HCT116 (cell line): ENCODE measurements around the gene FXYD4. TPM values are rescaled to one million over a fixed set of nuclear protein-coding genes. Genes with fewer than 3 reads are reported as not detected.

ENCODE experiments used
- ATAC-seq: fragments of 200-7000 bp; cut with Tn5 transposase; 2 replicates; pipeline ENCODE4 v1.9.1; 2020; ENCODE audit warnings: mild to moderate bottlenecking, moderate library complexity
- BruUV-seq: library from RNA; stranded (reverse); fragments of 400-500 nt; replicated peaks from 2 replicates; lab custom pipeline; 2021; lab: Mats Ljungman, UMichigan
- CTCF ChIA-PET: fragments of 300-600 bp; sonication (Branson Sonifier 250); formaldehyde crosslinking; loops from one replicate; lab custom pipeline; 2021; ENCODE audit warnings: antibody characterized with exemption; lab: Charles Lee
- POLR2A ChIA-PET: fragments of 300-600, 350-600 bp; sonication (Branson Sonifier 250); formaldehyde crosslinking; loops from one replicate; lab custom pipeline; 2021; ENCODE audit warnings: antibody characterized with exemption; lab: Charles Lee
- RAD21 ChIA-PET, 2 experiments: fragments of 300-600 bp; sonication (Branson Sonifier 250); formaldehyde crosslinking; loops; one replicate each; lab custom pipeline; 2023; ENCODE audit warnings: low total read pairs in 2 of 2; ENCODE audit not compliant: uncharacterized antibody in 2 of 2, unreplicated experiment in 2 of 2, low non-redundant PET in 1 of 2; lab: Charles Lee
- DNase-seq: peaks from one replicate; pipeline ENCODE4 v3.0.0-alpha.2; 2010; ENCODE audit warnings: low read depth, low spot score
- H2AFZ ChIP-seq: fragments of 200-600 bp; shearing (Covaris generic), sonication (generic); 2 replicates; pipeline ENCODE4 v1.6.1; 2017; ENCODE audit warnings: low read depth, mixed run types, mixed read lengths, antibody characterized with exemption, low read length; ENCODE audit not compliant: poor library complexity, severe bottlenecking
- H3K27ac ChIP-seq: 2 replicates; pipeline ENCODE4 v1.5.1; 2012; ENCODE audit warnings: low read depth, low read length
- H3K27me3 ChIP-seq: fragments of 200-600 bp; sonication (generic); 2 replicates; pipeline ENCODE4 v1.6.1; 2016; ENCODE audit warnings: mixed run types, low read length, mixed read lengths; ENCODE audit not compliant: insufficient read depth
- H3K36me3 ChIP-seq, 2 experiments: fragments of 200-500 bp in 1 of 2; fragments of 200-600 bp in 1 of 2; sonication (Bioruptor generic) in 1 of 2; sonication (generic) in 1 of 2; 2 replicates each; pipeline versions ENCODE4 v1.5.1 to v1.6.1; 2014 to 2016; ENCODE audit warnings: low read length in 2 of 2, inconsistent platforms in 1 of 2, mixed read lengths in 1 of 2, mixed run types in 1 of 2; ENCODE audit not compliant: insufficient read depth in 2 of 2, control insufficient read depth in 1 of 2
- H3K4me1 ChIP-seq, 2 experiments: fragments of 200-600 bp in 1 of 2; sonication (generic) in 1 of 2; 2 replicates each; pipeline versions ENCODE4 v1.5.1 to v1.6.1; 2012 to 2017; ENCODE audit warnings: low read length in 2 of 2, inconsistent platforms in 1 of 2, mild to moderate bottlenecking in 1 of 2, mixed read lengths in 1 of 2, mixed run types in 1 of 2, moderate library complexity in 1 of 2; ENCODE audit not compliant: insufficient read depth in 2 of 2, control insufficient read depth in 1 of 2
- H3K4me2 ChIP-seq: fragments of 200-600 bp; sonication (generic); 2 replicates; pipeline ENCODE4 v1.6.1; 2017; ENCODE audit warnings: mixed run types, low read length, mixed read lengths
- H3K4me3 ChIP-seq, 2 experiments: fragments of 200-600 bp in 1 of 2; sonication (generic) in 1 of 2; replicated peaks in 1 of 2; 2 replicates each; pipeline ENCODE4 v1.5.1; 2011 to 2016; ENCODE audit warnings: low read length in 2 of 2, control low read depth in 1 of 2, low read depth in 1 of 2, mild to moderate bottlenecking in 1 of 2, mixed read lengths in 1 of 2, mixed run types in 1 of 2
- H3K79me2 ChIP-seq: fragments of 200-600 bp; sonication (generic); 2 replicates; pipeline ENCODE4 v1.6.1; 2017; ENCODE audit warnings: mild to moderate bottlenecking, mixed run types, low read length, moderate library complexity, mixed read lengths; ENCODE audit not compliant: insufficient read depth
- H3K9ac ChIP-seq: fragments of 200-600 bp; sonication (generic); 2 replicates; pipeline ENCODE4 v1.6.1; 2016; ENCODE audit warnings: low read length, mixed read lengths
- H3K9me2 ChIP-seq: fragments of 200-600 bp; sonication (generic), shearing (Covaris generic); 2 replicates; pipeline ENCODE4 v1.6.1; 2017; ENCODE audit warnings: mixed run types, mild to moderate bottlenecking, moderate library complexity; ENCODE audit not compliant: insufficient read depth
- H3K9me3 ChIP-seq, 2 experiments: fragments of 200-500 bp in 1 of 2; fragments of 200-600 bp in 1 of 2; sonication (Bioruptor generic) in 1 of 2; sonication (generic) in 1 of 2; 2 replicates each; pipeline ENCODE4 v1.6.1; 2014 to 2017; ENCODE audit warnings: low read length in 2 of 2, mixed read lengths in 2 of 2, inconsistent platforms in 1 of 2, low read depth in 1 of 2, mild to moderate bottlenecking in 1 of 2, mixed run types in 1 of 2, moderate library complexity in 1 of 2; ENCODE audit not compliant: control insufficient read depth in 1 of 2, insufficient read depth in 1 of 2
- H4K20me1 ChIP-seq: fragments of 200-600 bp; sonication (generic), shearing (Covaris generic); 2 replicates; pipeline ENCODE4 v1.6.1; 2017; ENCODE audit warnings: mixed run types, mild to moderate bottlenecking, moderate library complexity; ENCODE audit not compliant: insufficient read depth
- ATF3 ChIP-seq: IDR thresholded peaks from 2 replicates; pipeline ENCODE4 v1.6.1; 2012
- CEBPB ChIP-seq: IDR thresholded peaks from 2 replicates; pipeline ENCODE4 v1.6.1; 2012; ENCODE audit warnings: low read depth
- EGR1 ChIP-seq: IDR thresholded peaks from 2 replicates; pipeline ENCODE4 v1.6.1; 2012; ENCODE audit warnings: low read depth
- EZH2 ChIP-seq: fragments of 200-600 bp; sonication (generic); IDR thresholded peaks from 2 replicates; pipeline ENCODE4 v1.6.1; 2017; ENCODE audit warnings: antibody characterized with exemption, mixed run types
- JUND ChIP-seq: IDR thresholded peaks from 2 replicates; pipeline ENCODE4 v1.6.1; 2012
- POLR2A ChIP-seq: IDR thresholded peaks from 2 replicates; pipeline ENCODE4 v1.7.0; 2011; ENCODE audit warnings: borderline replicate concordance; ENCODE audit not compliant: insufficient read depth, insufficient read length; ENCODE audit errors: extremely low read depth
- POLR2AphosphoS5 ChIP-seq: IDR thresholded peaks from 2 replicates; pipeline ENCODE4 v1.6.1; 2011; ENCODE audit warnings: mild to moderate bottlenecking, low read depth, low read length, moderate library complexity
- RAD21 ChIP-seq: IDR thresholded peaks from 2 replicates; pipeline ENCODE4 v1.6.1; 2012; ENCODE audit warnings: low read depth, mild to moderate bottlenecking
- REST ChIP-seq: IDR thresholded peaks from 2 replicates; pipeline ENCODE4 v1.6.1; 2012; ENCODE audit warnings: low read depth
- SIN3A ChIP-seq: IDR thresholded peaks from 2 replicates; pipeline ENCODE4 v1.6.1; 2012; ENCODE audit warnings: low read depth
- SP1 ChIP-seq: IDR thresholded peaks from 2 replicates; pipeline ENCODE4 v1.6.1; 2012; ENCODE audit warnings: low read depth
- SRF ChIP-seq: IDR thresholded peaks from 2 replicates; pipeline ENCODE4 v1.6.1; 2012; ENCODE audit warnings: low read depth
- TCF7L2 ChIP-seq: IDR thresholded peaks from 2 replicates; pipeline ENCODE4 v1.7.0; 2011; ENCODE audit warnings: borderline replicate concordance, inconsistent platforms; ENCODE audit not compliant: insufficient read depth, insufficient read length; ENCODE audit errors: extremely low read depth
- YY1 ChIP-seq: IDR thresholded peaks from 2 replicates; pipeline ENCODE4 v1.6.1; 2011; ENCODE audit warnings: low read length, low read depth, moderate library complexity, mild to moderate bottlenecking; ENCODE audit not compliant: insufficient replicate concordance; ENCODE audit errors: extremely low read depth
- ZBTB33 ChIP-seq: IDR thresholded peaks from 2 replicates; pipeline ENCODE4 v1.6.1; 2011; ENCODE audit warnings: mild to moderate bottlenecking, low read length, moderate library complexity; ENCODE audit not compliant: insufficient replicate concordance; ENCODE audit errors: extremely low read depth
- ZFX ChIP-seq: fragments of 450-650 bp; IDR thresholded peaks from 2 replicates; pipeline ENCODE4 v1.6.1; 2017
- ZNF274 ChIP-seq: fragments of 200-500 bp; sonication (Bioruptor generic); IDR thresholded peaks from 2 replicates; pipeline ENCODE4 v1.6.1; 2014; ENCODE audit warnings: mild to moderate bottlenecking, low read depth, low read length, inconsistent platforms
- intact Hi-C: fragments of 100-400 bp; cut with micrococcal nuclease; formaldehyde crosslinking; loops from 2 replicates; pipeline ENCODE4 v1.10.0; 2022
- total RNA-seq: library from RNA; stranded (reverse); gene quantifications from one replicate; pipeline ENCODE4 v1.2.1, GENCODE V29; 2021; ENCODE audit not compliant: unreplicated experiment

FXYD4 gene
- total RNA-seq, 1 experiment from 2014 or later, result 0.71 TPM

- no peaks in the 10 kb centered on the region for H4K20me1 ChIP-seq
- H3K9me3 ChIP-seq, result no peaks in the 10 kb centered on the region
- intact Hi-C loops, result no loop called here
- no peaks in the 10 kb centered on the region for H3K36me3 ChIP-seq
- DNase-seq (no peak), ATAC-seq (no peak)
- H3K4me2 ChIP-seq, result no peak overlapping the region
- ChIA-PET CTCF (no interaction called here), POLR2A (no interaction called here), RAD21 (no interaction called here)
- no peaks in the 10 kb centered on the region for H3K27me3 ChIP-seq
- no peaks in the 10 kb centered on the region for H3K9me2 ChIP-seq
- no TSS peak for BruUV-seq
- no peak overlapping the region for H2AFZ ChIP-seq
- H3K27ac ChIP-seq, result no peak overlapping the region
- TF ChIP-seq EGR1, result no peak
- TF ChIP-seq REST, result no peak
- TF ChIP-seq JUND, result no peak
- TF ChIP-seq RAD21, result no peak
- TF ChIP-seq ZFX, result no peak
- TF ChIP-seq CEBPB, result no peak
- no peak for TF ChIP-seq YY1
- no peak for TF ChIP-seq SRF
- TF ChIP-seq TCF7L2, result no peak
- TF ChIP-seq ZBTB33, result no peak
- no peak for TF ChIP-seq SP1
- no peak for TF ChIP-seq ZNF274
- no peak for TF ChIP-seq ATF3
- TF ChIP-seq POLR2A, result no peak
- TF ChIP-seq EZH2, result no peak
- TF ChIP-seq POLR2AphosphoS5, result no peak
- TF ChIP-seq SIN3A, result no peak
- H3K4me3 ChIP-seq, result no peak overlapping the region
- H3K79me2 ChIP-seq, result no peaks in the 10 kb centered on the region
- H3K4me1 ChIP-seq, result peaks cover 9 to 22% of the 10 kb centered on the region in 2 experiments
- H3K9ac ChIP-seq, result no peak overlapping the region
Measured at GRCh38 chr10:43336061-43336460, 35.4 kb upstream of the FXYD4 start.
